Stimulated activated CD4-positive, alpha-beta T cell treated with anti-CD3 and anti-CD28 coated beads, Interleukin-4, amount 100 ng/mL, for 48 hours (primary cell): ENCODE results near the gene ELFN1.

Experiments
- DNase-seq, 2 donors: peaks; one replicate each; pipeline ENCODE4 v3.0.0-alpha.2; 2020; ENCODE audit warnings: low read depth in 2 of 2

ELFN1 gene

GRCh38 chr7:1694611-1695511 is 24.8 kb downstream of the ELFN1 start:
- no peak for DNase-seq

- no peak for DNase-seq
Measured at GRCh38 chr7:1695800-1696454, 25.9 kb downstream of the ELFN1 start.

GRCh38 chr7:1696671-1697498 is 26.8 kb downstream of the ELFN1 start:
- no peak for DNase-seq

- DNase-seq = no peak
Measured at GRCh38 chr7:1697499-1698125, 27.5 kb downstream of the ELFN1 start.

- no peak for DNase-seq
Measured at GRCh38 chr7:1698201-1698600, 28.1 kb downstream of the ELFN1 start.

- DNase-seq = no peak
Measured at GRCh38 chr7:1698951-1699350, 28.9 kb downstream of the ELFN1 start.

GRCh38 chr7:1700086-1700485 is 30.0 kb downstream of the ELFN1 start:
- no peak for DNase-seq

- no peak for DNase-seq
Measured at GRCh38 chr7:1700536-1701333, 30.7 kb downstream of the ELFN1 start.

- DNase-seq = no peak
Measured at GRCh38 chr7:1702652-1703051, 32.6 kb downstream of the ELFN1 start.

GRCh38 chr7:1703441-1703840 is 33.4 kb downstream of the ELFN1 start:
- DNase-seq = no peak

- no peak for DNase-seq
Measured at GRCh38 chr7:1703871-1704810, 34.1 kb downstream of the ELFN1 start.

- no peak for DNase-seq
Measured at GRCh38 chr7:1704811-1705738, 35.0 kb downstream of the ELFN1 start.

GRCh38 chr7:1705856-1706255 is 35.8 kb downstream of the ELFN1 start:
- no peak for DNase-seq

GRCh38 chr7:1706381-1706720 is 36.3 kb downstream of the ELFN1 start:
- DNase-seq = no peak

- no peak for DNase-seq
Measured at GRCh38 chr7:1706721-1707613, 36.9 kb downstream of the ELFN1 start.

GRCh38 chr7:1707756-1708595 is 37.9 kb downstream of the ELFN1 start:
- DNase-seq = no peak
